A204.1 (cell line): ENCODE measurements around the gene ADCY9.

Source experiments
- FAIRE-seq: peaks from 2 replicates; lab custom pipeline; 2012; peaks lifted over from hg19 to GRCh38; lab: Jason Lieb, UNC

The ADCY9 gene

DNA sequence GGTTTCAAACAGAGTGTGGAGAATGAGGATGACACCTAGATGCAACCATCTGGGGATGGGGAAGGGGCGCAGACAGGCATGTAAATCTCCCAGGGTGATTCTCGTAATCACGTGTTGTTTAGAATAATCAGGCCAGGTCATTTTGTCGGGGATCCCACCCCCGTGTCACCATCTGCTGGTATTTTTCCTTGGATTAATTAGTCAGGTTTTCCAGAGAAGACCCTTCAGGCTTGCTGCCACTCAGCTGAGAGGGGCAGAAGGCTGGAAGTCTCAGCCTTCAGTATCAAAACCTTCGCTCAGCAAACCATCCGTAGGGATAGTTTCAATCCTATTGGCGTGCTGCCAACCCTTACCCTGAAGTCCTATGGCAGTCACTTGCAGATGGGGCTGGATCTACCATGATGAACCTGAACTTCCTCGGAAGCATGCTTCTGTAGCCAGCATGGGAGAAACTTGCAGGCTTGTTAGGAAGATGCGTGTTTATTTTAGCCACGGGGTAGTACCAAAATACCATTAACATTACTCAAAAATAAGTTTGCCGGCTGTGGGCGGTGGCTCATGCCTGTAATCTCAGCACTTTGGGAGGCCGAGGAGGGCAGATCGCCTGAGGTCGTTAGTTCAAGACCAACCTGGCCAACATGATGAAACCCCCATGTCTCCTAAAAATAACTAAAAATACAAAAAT, 7.5 kb upstream of the ADCY9 start:
- no peak for FAIRE-seq

GRCh38 chr16:4120176-4120575, 3.9 kb upstream of the ADCY9 start:
- no peak for FAIRE-seq

GRCh38 chr16:4117250-4117578, 972 bp upstream of the ADCY9 start:
- no peak for FAIRE-seq

DNA sequence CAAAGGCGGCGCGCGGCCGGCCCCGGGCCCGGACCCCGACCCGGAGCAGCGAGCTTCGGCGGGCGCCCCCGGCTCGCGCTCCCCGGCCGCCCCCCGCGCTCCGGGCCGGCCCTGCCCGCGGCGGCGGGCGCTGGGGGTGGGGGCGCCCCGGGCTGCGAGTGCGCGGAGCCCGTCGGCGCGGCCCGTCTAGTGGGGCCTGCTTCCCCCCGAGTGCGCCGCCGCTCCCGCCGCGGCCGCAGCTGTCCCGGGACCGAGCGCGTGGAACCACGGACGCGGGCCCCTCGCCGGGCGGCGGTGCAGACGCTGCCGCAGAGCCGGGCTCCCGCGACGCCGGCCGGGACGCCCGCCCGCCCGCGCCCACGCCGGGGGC, 308 bp downstream of the ADCY9 start:
- no peak for FAIRE-seq

DNA sequence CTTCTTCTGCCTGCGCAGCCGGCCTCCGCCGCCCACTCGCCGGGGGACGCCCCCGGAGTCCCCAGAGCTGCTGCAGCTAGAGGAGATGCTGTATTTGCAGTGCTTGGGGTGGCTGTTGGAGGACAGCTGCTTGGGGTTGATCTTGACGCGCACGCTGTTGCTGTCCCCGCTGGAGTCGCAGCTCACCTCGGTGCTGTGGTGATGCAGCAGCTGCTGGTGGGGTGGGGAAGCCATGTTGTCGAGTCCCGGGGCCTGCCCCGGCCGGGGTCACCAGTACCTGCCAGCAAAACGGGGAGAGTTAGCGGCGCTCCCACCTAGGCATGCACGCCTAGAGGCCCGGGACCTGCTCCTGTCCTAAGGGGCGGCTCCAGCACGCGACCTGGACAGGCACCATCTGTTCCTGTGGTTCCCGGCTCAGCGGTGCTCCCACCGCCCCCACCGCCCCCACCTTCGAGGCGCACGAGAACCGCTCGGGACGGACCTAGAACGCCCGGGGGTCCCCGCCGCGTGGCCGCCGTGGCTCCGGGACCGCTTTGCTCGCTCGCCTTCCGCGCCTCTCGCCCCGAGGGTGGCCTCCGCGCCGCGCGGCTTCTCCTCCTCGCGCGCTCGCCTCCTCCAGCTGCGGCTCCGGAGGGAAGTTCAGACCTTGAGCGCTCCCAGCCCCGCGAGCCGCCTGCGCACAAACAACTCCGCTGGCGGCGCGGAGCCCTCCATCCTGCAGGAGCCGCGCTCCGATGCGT, 863 bp downstream of the ADCY9 start:
- FAIRE-seq: no peak

GRCh38 chr16:4114257-4115208, 1.7 kb downstream of the ADCY9 start:
- FAIRE-seq: no peak

- no peak for FAIRE-seq
These were observed 2.6 kb downstream of the ADCY9 start for GRCh38 chr16:4113358-4114256.

- no peak for FAIRE-seq
These were observed 4.2 kb downstream of the ADCY9 start for GRCh38 chr16:4111748-4112696.

DNA sequence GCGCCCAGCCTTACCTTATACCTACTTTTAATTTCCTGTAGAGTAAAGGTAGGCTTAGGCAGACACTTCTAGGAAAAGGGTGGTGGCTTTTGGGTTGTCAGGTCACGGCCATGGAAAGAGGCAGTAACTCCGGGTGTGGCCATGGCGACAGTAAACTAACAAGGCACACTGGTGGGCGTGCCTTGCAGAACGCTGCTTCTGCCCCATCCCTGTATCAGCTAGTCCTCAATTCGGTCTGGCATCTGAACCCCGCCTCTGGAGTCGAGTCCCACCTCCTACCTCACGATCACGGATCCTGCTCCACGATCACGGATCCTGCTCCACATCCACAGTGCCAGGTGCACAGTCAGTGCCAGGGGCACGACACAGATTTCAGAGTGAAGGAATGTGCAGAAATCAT, 5.6 kb downstream of the ADCY9 start:
- FAIRE-seq: no peak

- no peak for FAIRE-seq
These were observed 6.2 kb downstream of the ADCY9 start for GRCh38 chr16:4110065-4110464.

GRCh38 chr16:4109250-4109736, 6.9 kb downstream of the ADCY9 start:
- FAIRE-seq: no peak

- no peak for FAIRE-seq
These were observed 9.7 kb downstream of the ADCY9 start for GRCh38 chr16:4106516-4106915.

DNA sequence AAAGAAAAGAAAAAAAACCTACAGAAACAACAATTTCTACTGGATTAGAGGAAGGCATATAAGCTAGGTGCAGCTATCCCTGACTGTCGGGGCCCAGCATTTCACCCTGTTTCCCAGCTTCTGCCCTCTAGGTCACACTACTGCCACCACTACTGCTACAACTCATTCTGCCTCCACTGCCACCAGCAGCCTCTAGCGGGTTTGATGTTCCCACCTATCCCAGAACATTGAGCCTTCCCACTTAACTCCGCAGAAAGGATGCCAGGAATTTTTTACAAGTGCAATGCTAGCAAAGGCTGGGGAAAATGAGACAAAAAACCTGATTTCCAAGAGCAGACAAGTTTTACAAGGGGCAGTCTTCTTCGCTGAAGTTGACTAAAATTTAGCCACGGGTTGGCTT, 10.4 kb downstream of the ADCY9 start:
- no peak for FAIRE-seq

GRCh38 chr16:4103745-4104144, 12.5 kb downstream of the ADCY9 start:
- no peak for FAIRE-seq

DNA sequence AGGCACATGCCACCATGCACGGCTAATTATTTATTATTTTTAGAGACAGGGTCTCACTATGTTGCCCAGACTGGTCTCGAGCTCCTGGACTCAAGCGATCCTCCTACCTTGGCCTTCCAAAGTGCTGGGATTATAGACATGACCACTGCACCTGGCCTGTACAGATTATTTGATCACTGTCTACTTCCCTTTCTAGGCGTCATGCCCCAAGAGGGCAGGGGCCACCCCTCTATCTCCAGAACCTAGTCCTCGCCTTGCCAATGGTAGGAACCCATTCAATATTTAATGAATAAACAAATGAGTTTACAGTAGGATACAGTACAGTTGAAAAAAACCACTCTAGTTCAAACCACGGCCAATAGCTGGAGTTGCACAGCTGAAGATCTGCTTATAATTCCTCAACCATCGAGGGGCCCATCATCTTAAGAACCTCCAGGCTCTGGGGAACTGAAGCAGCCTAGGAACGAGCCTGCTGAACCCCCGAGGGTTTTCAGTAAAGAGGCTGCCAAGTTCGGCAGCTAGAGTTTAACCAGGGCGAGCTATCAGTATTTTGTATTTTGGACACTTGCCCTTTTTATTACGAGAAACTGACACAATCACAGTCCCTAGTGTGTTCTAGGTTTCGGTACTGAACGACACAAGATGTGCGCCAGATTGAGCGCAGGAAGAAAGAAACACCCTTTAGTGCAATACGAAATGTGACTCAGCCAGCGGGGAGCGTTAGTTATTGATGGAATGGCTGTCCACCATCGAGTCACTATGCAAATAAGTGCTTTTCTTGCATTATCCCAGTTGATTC, 14.6 kb downstream of the ADCY9 start:
- FAIRE-seq: no peak

- no peak for FAIRE-seq
These were observed 17.7 kb downstream of the ADCY9 start for GRCh38 chr16:4098501-4098900.

DNA sequence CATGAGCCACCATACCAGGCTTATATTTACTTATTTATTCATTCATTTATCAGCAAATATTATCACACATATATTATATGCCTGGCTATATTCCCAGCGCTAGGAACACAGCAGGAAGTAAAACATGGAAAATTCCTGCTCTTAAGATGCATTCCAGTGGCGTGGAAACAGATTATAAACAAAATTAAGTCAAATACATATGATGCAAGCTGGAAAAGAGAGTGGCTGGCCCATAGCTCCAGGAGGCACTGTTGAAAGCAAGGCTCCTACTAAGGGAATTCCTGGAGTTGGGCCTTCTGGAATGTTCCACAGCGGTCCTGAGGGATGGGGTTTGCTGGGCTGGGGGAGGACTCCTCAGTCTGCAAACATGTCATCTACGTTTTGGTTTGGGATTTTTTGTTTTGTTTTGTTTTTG, 18.4 kb downstream of the ADCY9 start:
- FAIRE-seq: no peak

DNA sequence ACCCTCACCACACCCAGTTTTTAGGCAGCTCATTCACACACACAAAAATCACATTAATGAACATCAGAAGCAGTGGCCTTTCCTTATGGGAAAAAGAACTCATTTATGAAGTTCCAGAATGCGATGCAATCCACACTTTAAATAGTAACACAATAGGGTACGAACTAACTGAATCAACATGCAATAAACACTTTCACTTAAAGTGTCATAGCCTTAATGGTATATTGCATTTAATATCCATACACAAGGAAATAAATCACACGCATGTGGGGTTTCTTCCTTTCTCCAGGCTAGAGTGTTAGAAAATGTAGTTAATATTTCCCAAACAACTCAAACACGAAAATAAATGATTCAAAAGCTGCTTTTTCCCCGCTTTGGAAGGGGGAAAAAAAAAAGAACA, 19.7 kb downstream of the ADCY9 start:
- no peak for FAIRE-seq

DNA sequence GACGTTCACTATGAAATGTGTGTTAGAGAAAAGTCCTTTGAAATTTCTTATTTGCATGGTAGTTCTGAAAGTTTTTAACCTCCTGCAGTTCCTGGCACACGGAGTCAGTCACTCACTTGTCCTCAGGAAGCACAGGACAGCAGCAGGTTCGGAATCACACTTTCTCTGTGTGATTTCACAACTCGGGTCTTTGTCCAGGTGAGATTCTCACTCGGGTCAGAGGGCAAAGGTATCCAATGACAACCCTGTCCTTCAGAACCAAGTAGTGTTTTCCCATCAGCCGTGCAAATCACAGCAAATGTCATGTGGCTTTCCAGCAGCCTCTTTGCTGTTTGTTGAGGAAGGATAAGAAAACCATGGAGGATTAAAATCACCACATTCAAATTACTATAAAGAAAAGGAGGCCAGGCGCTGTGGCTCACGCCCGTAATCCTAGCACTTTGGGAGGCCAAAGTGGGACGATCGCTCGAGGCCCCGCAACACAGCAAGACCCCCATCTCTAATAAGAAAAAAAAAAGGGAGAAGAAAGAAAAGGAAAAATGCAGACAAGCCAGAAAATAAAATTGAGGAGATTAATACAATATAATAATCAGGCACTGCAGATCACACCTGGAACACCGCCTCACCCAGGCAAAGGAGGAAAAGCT, 22.0 kb downstream of the ADCY9 start:
- no peak for FAIRE-seq
